GM10248 (cell line): ENCODE measurements around the gene GPI.

Source experiments
- CTCF ChIA-PET: fragments of 300-600 bp; sonication (Branson Sonifier 250); formaldehyde crosslinking; extraction: SDS; loops from one replicate; lab custom pipeline; 2021; ENCODE audit warnings: antibody characterized with exemption; lab: Yijun Ruan, JAX
- POLR2A ChIA-PET: fragments of 350-650 bp; sonication (Branson Sonifier 250); formaldehyde crosslinking; extraction: SDS; loops from one replicate; lab custom pipeline; 2020; ENCODE audit warnings: antibody characterized with exemption; lab: Yijun Ruan, JAX
- DNase-seq: peaks from one replicate; pipeline ENCODE4 v3.0.0; 2012; ENCODE audit errors: extremely low spot score
- CTCF ChIP-seq: IDR thresholded peaks from 2 replicates; pipeline ENCODE4 v1.5.1; 2012; ENCODE audit warnings: mild to moderate bottlenecking, low read depth; ENCODE audit errors: extremely low read depth, missing control alignments, control extremely low read depth

The GPI gene

GRCh38 chr19:34436716-34437115, 71.7 kb downstream of the GPI start:
- DNase-seq, result no peak
- ChIA-PET CTCF (no interaction called here), POLR2A (no interaction called here)
- TF ChIP-seq CTCF, result no peak

DNA sequence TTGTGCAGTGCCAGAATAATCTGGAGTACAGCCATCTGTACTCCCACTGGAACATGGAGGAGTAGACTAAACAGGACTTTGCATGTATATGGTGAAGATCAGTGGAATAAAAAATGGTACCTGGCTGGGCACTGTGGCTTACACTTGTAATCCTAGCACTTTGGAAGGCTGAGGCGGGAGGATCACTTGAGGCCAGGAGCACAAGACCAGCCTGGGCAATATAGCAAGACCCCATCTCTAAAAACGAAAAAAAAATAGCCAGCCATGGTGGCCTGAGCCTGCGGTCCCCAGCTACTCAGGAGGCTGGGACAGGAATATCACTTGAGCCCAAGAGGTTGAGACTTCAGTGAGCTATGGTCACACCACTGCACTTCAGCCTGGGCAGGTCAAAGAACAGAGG, 83.2 kb downstream of the GPI start:
- TF ChIP-seq CTCF, result no peak
- ChIA-PET CTCF (interaction anchor here (0.9 to 1.4 kb wide), 3 partner anchors 9 to 18 kb away, joined by 3 read pairs; no protein-coding TSS in a partner anchor), POLR2A (no interaction called here)
- no peak for DNase-seq
